Measurements from ENCODE around the gene FMN2. TPM values are rescaled to one million over a fixed set of nuclear protein-coding genes. Genes with fewer than 3 reads are reported as not detected.

The FMN2 gene
- total RNA-seq, 1 experiment from 2014 or later = 0.59 TPM

DNA sequence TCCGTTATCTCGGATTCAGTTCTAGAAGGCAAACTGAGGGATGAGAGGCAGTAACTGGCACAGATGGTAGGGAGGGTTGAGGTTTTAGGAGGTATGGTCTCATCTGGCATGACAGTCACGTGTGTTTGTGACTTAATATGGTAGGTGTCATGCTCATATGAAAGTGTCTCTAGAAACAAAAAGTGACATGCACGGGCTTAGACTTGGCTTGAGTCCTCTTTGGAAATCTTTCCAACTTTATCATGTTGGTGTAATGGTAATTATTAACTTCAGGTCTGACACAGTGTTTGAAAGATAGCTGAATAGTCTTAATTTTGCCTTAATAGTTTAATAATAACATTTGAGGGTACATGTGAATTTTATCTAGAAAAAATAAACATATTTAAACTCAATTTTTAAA is 218.1 kb downstream of the FMN2 start:
- Mint-ChIP-seq H3K9me3 (peaks cover 0 to 3% of the 10 kb centered on the region in 2 experiments; a peak in 2 of 5 replicates), H3K27me3 (ENCODE audit: low read depth) (no peaks in the 10 kb centered on the region), H3K27ac (peak overlapping the region in 1 of 3 experiments; percentile 19; a peak in 1 of 7 replicates), H3K4me3 (no peak overlapping the region), H3K4me1 (peaks cover 28 to 29% of the 10 kb centered on the region in 2 experiments), H3K36me3 (ENCODE audit: insufficient read depth in 1 of 3, low read depth in 3 of 3) (no peaks in the 10 kb centered on the region; a peak in 1 of 7 replicates)
- Histone ChIP-seq H2BK12ac (ENCODE audit: insufficient read length, low read depth, low read length) (no peak overlapping the region), H2BK5ac (ENCODE audit: insufficient read length, low read length) (no peak overlapping the region), H3K9ac (ENCODE audit: extremely low read depth, insufficient read length, low read length) (no peak overlapping the region), H3K23ac (ENCODE audit: insufficient read length, low read depth, low read length) (no peak overlapping the region), H3T11ph (ENCODE audit: low read length) (no peak overlapping the region), H3K4ac (ENCODE audit: low read depth, low read length) (no peak overlapping the region), H3K79me2 (ENCODE audit: insufficient read depth, low read length) (no peaks in the 10 kb centered on the region), H3K18ac (ENCODE audit: insufficient read length, low read depth, low read length) (no peak overlapping the region), H2BK120ac (ENCODE audit: low read depth, low read length, poor library complexity, severe bottlenecking) (no peak overlapping the region), H2BK15ac (ENCODE audit: low read depth, low read length) (no peak overlapping the region), H3K23me2 (ENCODE audit: insufficient read length, low read depth, low read length, poor library complexity, severe bottlenecking) (no peaks in the 10 kb centered on the region), H2AFZ (ENCODE audit: low read length) (no peak overlapping the region), H3K56ac (ENCODE audit: insufficient read length, low read depth, low read length) (no peak overlapping the region), H3K79me1 (ENCODE audit: insufficient read depth, low read depth, low read length, poor library complexity, severe bottlenecking) (no peaks in the 10 kb centered on the region), H3K4me2 (ENCODE audit: insufficient read depth, insufficient read length, low read length) (no peak overlapping the region), H4K20me1 (ENCODE audit: control insufficient read depth, insufficient read depth, insufficient read length) (no peaks in the 10 kb centered on the region), H4K5ac (ENCODE audit: insufficient read length, low read depth, low read length) (no peak overlapping the region), H3K14ac (ENCODE audit: insufficient read depth, low read length) (no peak overlapping the region), H3K27me3 (ENCODE audit: insufficient read depth, low read length) (no peaks in the 10 kb centered on the region), H2BK20ac (ENCODE audit: low read depth, low read length, poor library complexity, severe bottlenecking) (no peak overlapping the region), H3K9me3 (ENCODE audit: control insufficient read depth, low read depth, low read length) (no peaks in the 10 kb centered on the region), H3K4me1 (ENCODE audit: insufficient read depth, low read length) (peaks cover 3% of the 10 kb centered on the region; the same call in 1 of the 2 replicates), H2AK5ac (ENCODE audit: insufficient read length, low read length) (no peak overlapping the region), H3K27ac (ENCODE audit: insufficient read length, low read depth, low read length) (no peak overlapping the region), H4K91ac (ENCODE audit: insufficient read length, low read depth, low read length) (no peak overlapping the region), H4K8ac (replicated peaks; ENCODE audit: insufficient read length, low read depth, low read length) (no peak overlapping the region)
- WGBS (ENCODE audit: extremely low coverage, insufficient read length, low lambda C conversion rate) = no CpG with 5 or more reads among the region's 4 CpGs
- TF ChIP-seq, protein P1, sequence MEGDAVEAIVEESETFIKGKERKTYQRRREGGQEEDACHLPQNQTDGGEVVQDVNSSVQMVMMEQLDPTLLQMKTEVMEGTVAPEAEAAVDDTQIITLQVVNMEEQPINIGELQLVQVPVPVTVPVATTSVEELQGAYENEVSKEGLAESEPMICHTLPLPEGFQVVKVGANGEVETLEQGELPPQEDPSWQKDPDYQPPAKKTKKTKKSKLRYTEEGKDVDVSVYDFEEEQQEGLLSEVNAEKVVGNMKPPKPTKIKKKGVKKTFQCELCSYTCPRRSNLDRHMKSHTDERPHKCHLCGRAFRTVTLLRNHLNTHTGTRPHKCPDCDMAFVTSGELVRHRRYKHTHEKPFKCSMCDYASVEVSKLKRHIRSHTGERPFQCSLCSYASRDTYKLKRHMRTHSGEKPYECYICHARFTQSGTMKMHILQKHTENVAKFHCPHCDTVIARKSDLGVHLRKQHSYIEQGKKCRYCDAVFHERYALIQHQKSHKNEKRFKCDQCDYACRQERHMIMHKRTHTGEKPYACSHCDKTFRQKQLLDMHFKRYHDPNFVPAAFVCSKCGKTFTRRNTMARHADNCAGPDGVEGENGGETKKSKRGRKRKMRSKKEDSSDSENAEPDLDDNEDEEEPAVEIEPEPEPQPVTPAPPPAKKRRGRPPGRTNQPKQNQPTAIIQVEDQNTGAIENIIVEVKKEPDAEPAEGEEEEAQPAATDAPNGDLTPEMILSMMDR (conservative IDR thresholded peaks at IDR 0.05) = no peak
- DNase-seq = no peak
